LoVo (cell line): ENCODE data around the gene DSCAM.
A peak's percentile ranks its signal among the peaks of the same experiment; 100 is the strongest.
"Not testable (repeated sequence)": the region's sequence is repeated elsewhere in the genome, so short reads cannot be mapped to it uniquely, and the experiment has no call there.

ENCODE experiments used
- DNase-seq: peaks from one replicate; pipeline ENCODE4 v3.0.0-alpha.2; 2016; ENCODE audit warnings: low spot score

DSCAM gene

DNA sequence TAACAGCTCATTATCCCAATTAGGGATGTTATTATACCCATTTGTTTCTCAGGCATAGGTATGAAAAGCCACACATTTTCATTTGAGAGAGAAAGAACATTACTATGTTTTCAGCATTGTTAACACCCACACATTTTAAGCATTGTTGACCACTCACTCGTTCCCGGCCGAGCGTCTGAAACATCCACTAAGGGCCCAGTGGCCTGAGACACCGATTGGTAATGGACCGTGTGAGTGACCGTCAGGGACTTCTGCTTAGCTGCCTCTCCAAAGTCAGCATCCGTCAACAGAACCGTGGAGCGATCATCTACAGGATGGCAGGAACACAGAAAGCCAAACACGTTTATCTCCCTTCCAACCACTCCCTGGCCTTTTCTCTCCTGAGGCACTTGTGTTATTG, 795.2 kb downstream of the DSCAM start:
- no peak for DNase-seq

- DNase-seq = no peak
These were observed 797.0 kb downstream of the DSCAM start for GRCh38 chr21:40049931-40050290.

GRCh38 chr21:40049031-40049930, 797.7 kb downstream of the DSCAM start:
- DNase-seq = peak; percentile 57

DNA sequence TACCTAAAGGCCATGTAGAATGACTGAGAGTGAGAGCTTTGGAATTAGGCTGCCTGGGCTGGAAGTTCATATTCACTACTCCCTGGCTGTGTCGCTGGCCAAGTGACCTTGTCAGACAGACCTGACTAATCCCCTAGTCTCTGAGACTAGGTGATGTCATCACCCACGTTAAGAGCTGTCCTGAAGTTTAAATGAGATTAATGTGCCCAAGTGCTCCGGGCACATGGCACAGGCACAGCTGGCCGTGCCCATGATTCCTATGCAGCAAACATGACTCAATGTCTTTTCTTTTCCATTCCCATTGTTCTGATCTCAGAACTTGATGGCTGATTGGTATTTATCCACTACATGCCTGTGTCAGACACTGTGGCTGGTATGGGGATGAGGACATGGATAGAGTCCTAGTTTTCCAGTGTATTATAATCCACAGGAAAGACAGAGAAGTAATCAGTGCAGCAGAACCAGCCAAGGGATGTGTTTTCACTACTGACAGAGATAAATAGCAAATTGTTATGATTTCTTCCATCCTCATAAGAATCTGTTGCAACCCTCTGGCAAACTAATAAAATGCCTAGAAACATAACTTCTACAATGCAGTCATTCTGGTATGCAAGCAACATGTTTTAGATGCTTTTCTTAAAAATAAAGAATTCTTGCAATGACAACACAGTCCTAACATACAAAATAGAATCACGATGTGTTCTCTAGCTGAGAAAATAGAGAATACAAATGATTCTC, 798.8 kb downstream of the DSCAM start:
- DNase-seq = peak; percentile 7

- DNase-seq = no peak
These were observed 799.7 kb downstream of the DSCAM start for GRCh38 chr21:40047211-40047610.

DNA sequence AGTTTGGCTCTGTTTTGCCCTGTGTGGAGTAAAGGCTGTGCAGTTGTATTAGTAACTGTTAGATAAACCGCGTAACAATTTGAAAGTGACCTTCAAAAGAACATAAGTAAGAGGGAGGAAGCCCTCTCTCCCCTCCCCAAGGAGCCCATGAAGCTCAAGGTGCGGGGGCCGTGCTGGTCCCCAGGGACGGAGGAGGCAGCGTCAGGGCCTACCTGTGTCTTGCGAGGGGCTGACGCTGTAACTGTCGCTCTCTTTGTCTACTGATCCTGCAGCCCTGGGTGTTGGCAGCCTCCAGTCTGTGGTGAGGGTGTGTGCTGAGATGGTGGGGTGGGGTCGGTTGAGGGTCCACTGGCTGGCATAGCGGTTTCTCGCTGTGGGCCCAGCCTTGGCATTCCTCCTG, 803.1 kb downstream of the DSCAM start:
- no peak for DNase-seq

GRCh38 chr21:40043423-40043822, 803.5 kb downstream of the DSCAM start:
- DNase-seq = no peak

GRCh38 chr21:40041446-40041845, 805.5 kb downstream of the DSCAM start:
- no peak for DNase-seq

DNA sequence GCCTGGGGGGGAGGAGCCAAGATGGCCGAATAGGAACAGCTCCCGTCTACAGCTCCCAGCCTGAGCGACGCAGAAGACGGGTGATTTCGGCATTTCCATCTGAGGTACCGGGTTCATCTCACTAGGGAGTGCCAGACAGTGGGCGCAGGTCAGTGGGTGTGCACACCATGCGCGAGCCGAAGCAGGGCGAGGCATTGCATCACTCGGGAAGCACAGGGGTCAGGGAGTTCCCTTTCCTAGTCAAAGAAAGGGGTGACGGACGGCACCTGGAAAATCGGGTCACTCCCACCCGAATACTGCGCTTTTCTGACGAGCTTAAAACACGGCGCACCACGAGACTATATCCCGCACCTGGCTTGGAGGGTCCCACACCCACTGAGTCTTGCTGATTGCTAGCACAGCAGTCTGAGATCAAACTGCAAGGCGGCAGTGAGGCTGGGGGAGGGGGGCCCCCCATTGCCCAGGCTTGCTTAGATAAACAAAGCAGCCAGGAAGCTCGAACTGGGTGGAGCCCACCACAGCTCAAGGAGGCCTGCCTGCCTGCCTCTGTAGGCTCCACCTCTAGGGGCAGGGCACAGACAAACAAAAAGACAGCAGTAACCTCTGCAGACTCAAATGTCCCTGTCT, 813.7 kb downstream of the DSCAM start:
- not testable (repeated sequence) for DNase-seq

DNA sequence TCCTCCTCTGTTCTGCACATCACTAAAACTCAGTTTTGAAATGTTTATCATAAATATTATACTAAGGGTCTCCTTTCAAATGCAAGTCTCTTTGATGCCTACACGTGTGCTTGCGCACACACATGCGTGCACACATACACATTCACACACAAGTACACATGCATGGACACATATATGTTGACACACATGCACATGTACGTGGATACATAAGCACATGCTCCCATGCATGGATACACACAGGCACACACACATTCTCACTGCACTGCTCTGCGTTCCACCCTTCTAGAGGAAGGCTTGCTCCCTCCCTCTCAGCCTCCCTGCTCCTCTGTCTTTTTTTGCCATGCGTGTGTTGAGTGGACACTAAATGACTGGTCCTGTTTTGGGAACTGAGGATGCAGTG, 817.1 kb downstream of the DSCAM start:
- DNase-seq = no peak

GRCh38 chr21:40028393-40028792, 818.6 kb downstream of the DSCAM start:
- DNase-seq = not testable (repeated sequence)

- no peak for DNase-seq
These were observed 825.2 kb downstream of the DSCAM start for GRCh38 chr21:40021558-40022351.

- no peak for DNase-seq
These were observed 826.3 kb downstream of the DSCAM start for GRCh38 chr21:40020651-40021050.

- no peak for DNase-seq
These were observed 828.0 kb downstream of the DSCAM start for GRCh38 chr21:40018871-40019475.

DNA sequence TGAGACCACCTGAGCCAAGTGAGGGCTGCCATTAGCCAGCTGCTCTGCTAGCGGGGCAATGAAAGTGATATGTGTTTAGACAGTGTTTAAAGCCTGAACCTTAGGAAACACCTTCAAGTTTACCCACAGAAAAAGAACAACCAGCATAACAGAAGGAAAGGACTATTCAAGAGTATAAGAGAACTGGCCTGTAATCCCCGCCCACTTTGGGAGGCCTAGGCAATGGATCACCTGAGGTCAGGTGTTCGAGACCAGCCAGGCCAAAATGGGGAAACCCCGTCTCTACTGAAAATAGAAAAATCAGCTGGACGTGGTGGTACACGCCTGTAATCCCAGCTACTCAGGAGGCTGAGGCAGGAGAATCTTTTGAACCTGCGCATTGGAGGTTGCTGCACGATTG, 830.3 kb downstream of the DSCAM start:
- no peak for DNase-seq

GRCh38 chr21:40016234-40016633, 830.7 kb downstream of the DSCAM start:
- no peak for DNase-seq

- no peak for DNase-seq
These were observed 831.1 kb downstream of the DSCAM start for GRCh38 chr21:40015818-40016217.

- no peak for DNase-seq
These were observed 832.6 kb downstream of the DSCAM start for GRCh38 chr21:40014394-40014793.

GRCh38 chr21:40013001-40013735, 833.8 kb downstream of the DSCAM start:
- DNase-seq = no peak

DNA sequence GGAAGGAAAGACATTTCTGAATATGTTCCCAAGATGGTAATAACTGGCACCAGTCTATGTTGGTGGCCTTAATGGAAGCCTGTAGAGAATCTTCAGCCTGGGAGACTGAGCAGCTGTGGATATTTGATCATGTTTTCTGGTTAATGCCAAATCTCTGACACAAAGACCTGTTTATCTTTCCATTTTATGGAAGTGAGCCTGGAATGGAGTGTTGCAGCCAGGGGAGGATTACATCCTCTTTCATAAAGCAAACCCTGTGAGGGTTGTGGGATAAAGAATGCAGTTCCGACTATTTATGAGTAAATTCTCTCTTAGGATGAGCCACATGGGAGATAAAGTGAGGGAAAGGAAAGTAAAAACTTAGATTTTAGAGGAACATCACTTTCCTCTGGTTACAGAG, 835.6 kb downstream of the DSCAM start:
- DNase-seq = no peak

DNA sequence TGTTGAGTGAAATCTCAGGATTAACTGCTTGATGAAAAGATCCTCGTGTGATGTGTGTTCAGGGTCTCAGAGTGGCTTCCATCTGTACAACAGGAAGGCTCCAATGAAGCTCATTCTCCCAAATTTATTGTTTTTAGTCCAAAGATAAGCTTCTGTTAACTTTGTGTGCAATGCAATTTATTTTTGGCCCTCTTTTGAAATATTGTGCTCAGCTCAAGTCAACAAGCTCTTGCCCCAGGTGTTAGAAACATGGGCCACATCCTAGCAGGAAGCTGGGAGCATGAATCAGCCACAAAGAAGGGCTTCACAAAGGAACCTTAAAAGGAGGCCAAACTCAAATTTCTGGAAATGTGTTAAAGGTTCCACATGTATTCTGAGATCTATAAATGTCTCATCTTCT, 844.0 kb downstream of the DSCAM start:
- DNase-seq = no peak
